ENCODE measurements around the gene TRIP10.
A peak's percentile ranks its signal among the peaks of the same experiment; 100 is the strongest.

- TF ChIP-seq CTCF (IDR thresholded peaks at IDR 0.05) (no peak), POLR2A (IDR thresholded peaks at IDR 0.05) (peak; percentile 29), POLR2AphosphoS5 (IDR thresholded peaks at IDR 0.05) (peak; percentile 47 to 78 (median 66))
Measured at GRCh38 chr19:6720369-6721137, 18.9 kb upstream of the TRIP10 start, which contains the start of gene C3.
